ENCODE measurements around the gene FNDC3B. TPM values are rescaled to one million over a fixed set of nuclear protein-coding genes. Genes with fewer than 3 reads are reported as not detected.

Gene FNDC3B
- total and polyA plus RNA-seq, 2 donors (not counting 3 experiments of a cell fraction or from before 2014, with no cell fraction given): 91.6 to 295 TPM

- Histone ChIP-seq H3K9me1 (replicated peaks; ENCODE audit: control insufficient read depth, extremely low read depth, insufficient read depth, low read length) (no peaks in the 10 kb centered on the region), H3K27me3 (ENCODE audit: control insufficient read depth in 2 of 2, insufficient read depth in 2 of 2, low read length in 2 of 2) (no peaks in the 10 kb centered on the region), H3K4me2 (ENCODE audit: insufficient read depth, low read length) (no peak overlapping the region), H4K20me1 (replicated peaks; ENCODE audit: control insufficient read depth, extremely low read depth, insufficient read depth, low read length) (peaks cover 2% of the 10 kb centered on the region), H3K36me3 (ENCODE audit: control insufficient read depth in 2 of 2, extremely low read depth in 1 of 2, insufficient read depth in 2 of 2, low read length in 2 of 2) (peaks cover 2 to 5% of the 10 kb centered on the region in 2 experiments), H3K4me3 (replicated peaks in 1 of 3; ENCODE audit: insufficient read depth in 1 of 3, low read depth in 1 of 3, low read length in 3 of 3) (no peak overlapping the region), H3K79me2 (ENCODE audit: control insufficient read depth, insufficient read depth, low read length) (peaks cover 72% of the 10 kb centered on the region), H3K4me1 (ENCODE audit: control insufficient read depth, extremely low read depth, insufficient read depth, low read length) (no peaks in the 10 kb centered on the region), H3K27ac (ENCODE audit: insufficient read depth, low read depth, low read length) (no peak overlapping the region), H3K9me3 (replicated peaks; ENCODE audit: control insufficient read depth, insufficient read depth, low read length) (no peaks in the 10 kb centered on the region), H2AFZ (ENCODE audit: low read depth, low read length) (no peak overlapping the region), H3K9ac (replicated peaks; ENCODE audit: extremely low read depth, insufficient read depth, low read length) (no peak overlapping the region)
- intact Hi-C loops (cut with micrococcal nuclease) (no loop called here), dilution Hi-C loops (cut with MboI; ENCODE audit: extremely low pct_ligation_motif_present, low sequenced_read_pairs) (no loop called here)
- FAIRE-seq (no peak), DNase-seq (ENCODE audit: low read depth, low spot score) (no peak)
- no peak for TF ChIP-seq MYC (IDR thresholded peaks at IDR 0.05; ENCODE audit: low read depth, low read length)
- TF ChIP-seq JUN (IDR thresholded peaks at IDR 0.05; ENCODE audit: borderline replicate concordance, insufficient read depth, insufficient read length, low read depth): no peak
- TF ChIP-seq POLR2A (IDR thresholded peaks at IDR 0.05; ENCODE audit: low read depth, low read length): no peak
- TF ChIP-seq CTCF (IDR thresholded peaks at IDR 0.05; ENCODE audit: extremely low read depth in 1 of 2, insufficient read depth in 1 of 2, low read depth in 1 of 2, low read length in 2 of 2): no peak
- no peak for TF ChIP-seq GATA2 (IDR thresholded peaks at IDR 0.05; ENCODE audit: insufficient read depth, insufficient read length, low read depth, low read length)
- ChIA-PET CTCF (no interaction called here), POLR2A (no interaction called here)
- BruUV-seq (replicated peaks): no TSS peak
These were observed 152.3 kb downstream of the FNDC3B start for GRCh38 chr3:172191629-172192028.

- Histone ChIP-seq H4K20me1 (replicated peaks; ENCODE audit: control insufficient read depth, extremely low read depth, insufficient read depth, low read length) (peaks cover 2% of the 10 kb centered on the region), H3K4me3 (replicated peaks in 1 of 3; ENCODE audit: insufficient read depth in 1 of 3, low read depth in 1 of 3, low read length in 3 of 3) (no peak overlapping the region), H3K9me3 (replicated peaks; ENCODE audit: control insufficient read depth, insufficient read depth, low read length) (no peaks in the 10 kb centered on the region), H3K4me2 (ENCODE audit: insufficient read depth, low read length) (no peak overlapping the region), H2AFZ (ENCODE audit: low read depth, low read length) (no peak overlapping the region), H3K4me1 (ENCODE audit: control insufficient read depth, extremely low read depth, insufficient read depth, low read length) (no peaks in the 10 kb centered on the region), H3K36me3 (ENCODE audit: control insufficient read depth in 2 of 2, extremely low read depth in 1 of 2, insufficient read depth in 2 of 2, low read length in 2 of 2) (peaks cover 0 to 2% of the 10 kb centered on the region in 2 experiments), H3K79me2 (ENCODE audit: control insufficient read depth, insufficient read depth, low read length) (peaks cover 72% of the 10 kb centered on the region), H3K9me1 (replicated peaks; ENCODE audit: control insufficient read depth, extremely low read depth, insufficient read depth, low read length) (no peaks in the 10 kb centered on the region), H3K9ac (replicated peaks; ENCODE audit: extremely low read depth, insufficient read depth, low read length) (no peak overlapping the region), H3K27ac (ENCODE audit: insufficient read depth, low read depth, low read length) (no peak overlapping the region), H3K27me3 (ENCODE audit: control insufficient read depth in 2 of 2, insufficient read depth in 2 of 2, low read length in 2 of 2) (no peaks in the 10 kb centered on the region)
- intact Hi-C loops (cut with micrococcal nuclease): no loop called here
- FAIRE-seq: no peak
- ChIA-PET POLR2A (no interaction called here), CTCF (no interaction called here)
- no TSS peak for BruUV-seq (replicated peaks)
- dilution Hi-C loops (cut with MboI; ENCODE audit: extremely low pct_ligation_motif_present, low sequenced_read_pairs): no loop called here
- no peak for DNase-seq (ENCODE audit: low read depth, low spot score)
- TF ChIP-seq JUN (IDR thresholded peaks at IDR 0.05; ENCODE audit: borderline replicate concordance, insufficient read depth, insufficient read length, low read depth) (no peak), MAX (IDR thresholded peaks at IDR 0.05; ENCODE audit: insufficient read depth, insufficient read length) (no peak), EZH2 (IDR thresholded peaks at IDR 0.05; ENCODE audit: borderline replicate concordance, low read depth, low read length, severe bottlenecking) (no peak), POLR2A (IDR thresholded peaks at IDR 0.05; ENCODE audit: low read depth, low read length) (no peak), CTCF (IDR thresholded peaks at IDR 0.05; ENCODE audit: extremely low read depth in 1 of 2, insufficient read depth in 1 of 2, low read depth in 1 of 2, low read length in 2 of 2) (no peak), GATA2 (IDR thresholded peaks at IDR 0.05; ENCODE audit: insufficient read depth, insufficient read length, low read depth, low read length) (no peak), POLR2AphosphoS5 (IDR thresholded peaks at IDR 0.05; ENCODE audit: insufficient read depth, low read depth, low read length) (no peak), FOS (IDR thresholded peaks at IDR 0.05; ENCODE audit: borderline replicate concordance, insufficient read depth, low read length) (no peak)
These were observed 153.5 kb downstream of the FNDC3B start for GRCh38 chr3:172192830-172193415.
